Measurements from ENCODE around the gene CDC14A. TPM values are rescaled to one million over a fixed set of nuclear protein-coding genes. Genes with fewer than 3 reads are reported as not detected.
"Not testable (repeated sequence)": the region's sequence is repeated elsewhere in the genome, so short reads cannot be mapped to it uniquely, and the experiment has no call there.

The CDC14A gene
- total RNA-seq, 4 donors from 2014 or later: 8.6 to 20.1 (median 11.0) TPM

DNA sequence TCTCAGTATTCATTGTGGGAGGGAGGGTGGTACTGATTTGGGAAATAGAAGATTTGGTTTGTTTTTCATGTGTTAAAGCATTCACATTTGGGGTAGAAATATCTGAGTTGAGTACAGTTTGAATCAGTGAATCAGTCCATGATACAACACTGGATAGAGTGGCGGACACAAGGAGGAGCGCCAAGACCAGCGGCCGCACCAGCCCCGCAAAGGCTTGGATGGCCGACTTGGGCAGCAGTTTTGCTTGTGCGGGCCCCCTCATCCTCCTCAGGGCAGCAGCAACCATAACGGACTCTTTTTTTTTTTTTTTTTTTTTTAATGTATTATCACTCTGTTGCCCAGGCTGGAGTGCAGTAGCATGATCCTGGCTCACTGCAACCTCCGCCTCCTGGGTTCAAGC is 20.0 kb upstream of the CDC14A start:
- no peaks in the 10 kb centered on the region for H3K27me3 ChIP-seq
- no peak overlapping the region for H3K27ac ChIP-seq
- no peaks in the 10 kb centered on the region for H3K9me3 ChIP-seq
- TF ChIP-seq POLR2AphosphoS5 (IDR thresholded peaks at IDR 0.05) (no peak), EP300 (IDR thresholded peaks at IDR 0.05) (no peak), POLR2A (IDR thresholded peaks at IDR 0.05) (no peak)
- TF ChIP-seq, protein P1, sequence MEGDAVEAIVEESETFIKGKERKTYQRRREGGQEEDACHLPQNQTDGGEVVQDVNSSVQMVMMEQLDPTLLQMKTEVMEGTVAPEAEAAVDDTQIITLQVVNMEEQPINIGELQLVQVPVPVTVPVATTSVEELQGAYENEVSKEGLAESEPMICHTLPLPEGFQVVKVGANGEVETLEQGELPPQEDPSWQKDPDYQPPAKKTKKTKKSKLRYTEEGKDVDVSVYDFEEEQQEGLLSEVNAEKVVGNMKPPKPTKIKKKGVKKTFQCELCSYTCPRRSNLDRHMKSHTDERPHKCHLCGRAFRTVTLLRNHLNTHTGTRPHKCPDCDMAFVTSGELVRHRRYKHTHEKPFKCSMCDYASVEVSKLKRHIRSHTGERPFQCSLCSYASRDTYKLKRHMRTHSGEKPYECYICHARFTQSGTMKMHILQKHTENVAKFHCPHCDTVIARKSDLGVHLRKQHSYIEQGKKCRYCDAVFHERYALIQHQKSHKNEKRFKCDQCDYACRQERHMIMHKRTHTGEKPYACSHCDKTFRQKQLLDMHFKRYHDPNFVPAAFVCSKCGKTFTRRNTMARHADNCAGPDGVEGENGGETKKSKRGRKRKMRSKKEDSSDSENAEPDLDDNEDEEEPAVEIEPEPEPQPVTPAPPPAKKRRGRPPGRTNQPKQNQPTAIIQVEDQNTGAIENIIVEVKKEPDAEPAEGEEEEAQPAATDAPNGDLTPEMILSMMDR (IDR thresholded peaks at IDR 0.05): no peak
- 86% methylated on average over 8 of the region's 9 CpGs; no CpG with 5 or more reads in 1 of the 2 donors for WGBS, 2 donors (ENCODE audit: low coverage in 1 of 2)
- H3K4me3 ChIP-seq: no peak overlapping the region
- H3K4me1 ChIP-seq: no peaks in the 10 kb centered on the region
- no peak for ATAC-seq
- H3K36me3 ChIP-seq: no peaks in the 10 kb centered on the region

DNA sequence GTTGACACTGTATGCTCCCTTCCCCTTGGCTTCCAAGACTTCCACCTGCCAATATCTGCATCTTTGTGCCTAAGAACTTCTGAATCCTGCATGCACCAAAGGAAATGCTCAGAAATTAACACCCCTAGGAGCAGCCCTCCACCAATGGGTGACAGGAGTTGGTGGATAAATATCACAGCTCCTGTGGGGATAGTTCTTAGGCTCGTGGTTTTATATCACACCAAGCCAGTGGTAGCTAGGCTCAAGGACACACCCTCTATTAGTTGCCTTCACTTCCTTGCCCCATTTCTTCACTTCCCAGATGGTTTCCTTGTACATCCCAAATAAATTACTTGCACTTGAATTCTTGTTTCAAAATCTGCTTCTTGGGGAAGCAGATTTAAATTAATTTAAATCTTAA is 16.9 kb upstream of the CDC14A start:
- ATAC-seq: no peak
- no peaks in the 10 kb centered on the region for H3K4me1 ChIP-seq
- no peak overlapping the region for H3K4me3 ChIP-seq
- H3K27ac ChIP-seq: no peak overlapping the region
- TF ChIP-seq EP300 (IDR thresholded peaks at IDR 0.05): no peak
- TF ChIP-seq POLR2AphosphoS5 (IDR thresholded peaks at IDR 0.05): no peak
- TF ChIP-seq POLR2A (IDR thresholded peaks at IDR 0.05): no peak
- TF ChIP-seq, protein P1 (IDR thresholded peaks at IDR 0.05): no peak
- no peaks in the 10 kb centered on the region for H3K36me3 ChIP-seq
- no peaks in the 10 kb centered on the region for H3K9me3 ChIP-seq
- WGBS, 2 donors (ENCODE audit: low coverage in 1 of 2): 70% methylated on average over 1 of the region's 1 CpG; no CpG with 5 or more reads in 1 of the 2 donors
- H3K27me3 ChIP-seq: no peaks in the 10 kb centered on the region

DNA sequence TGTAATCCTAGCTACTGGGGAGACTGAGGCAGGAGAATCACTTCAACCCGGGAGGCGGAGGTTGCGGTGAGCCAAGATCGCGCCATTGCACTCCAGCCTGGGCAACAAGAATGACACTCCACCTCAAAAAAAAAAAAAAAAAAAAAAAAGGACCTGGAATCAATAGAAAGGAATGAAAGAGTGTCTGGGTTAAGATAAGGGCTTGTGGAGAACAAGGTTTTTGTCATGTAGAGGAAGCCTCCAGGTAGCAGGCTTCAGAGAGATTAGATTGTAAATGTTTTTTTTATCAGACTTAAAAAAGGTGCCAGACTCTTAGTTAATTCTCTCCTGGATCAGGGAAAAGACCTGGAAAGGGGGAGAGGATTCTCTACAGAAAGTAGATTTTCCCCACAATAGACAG is 14.4 kb upstream of the CDC14A start:
- not testable (repeated sequence) for H3K9me3 ChIP-seq, H3K36me3 ChIP-seq, H3K27ac ChIP-seq, ATAC-seq, H3K4me1 ChIP-seq, H3K27me3 ChIP-seq, H3K4me3 ChIP-seq
- 100% methylated on average over 2 of the region's 5 CpGs; no CpG with 5 or more reads in 1 of the 2 donors for WGBS, 2 donors (ENCODE audit: low coverage in 1 of 2)

DNA sequence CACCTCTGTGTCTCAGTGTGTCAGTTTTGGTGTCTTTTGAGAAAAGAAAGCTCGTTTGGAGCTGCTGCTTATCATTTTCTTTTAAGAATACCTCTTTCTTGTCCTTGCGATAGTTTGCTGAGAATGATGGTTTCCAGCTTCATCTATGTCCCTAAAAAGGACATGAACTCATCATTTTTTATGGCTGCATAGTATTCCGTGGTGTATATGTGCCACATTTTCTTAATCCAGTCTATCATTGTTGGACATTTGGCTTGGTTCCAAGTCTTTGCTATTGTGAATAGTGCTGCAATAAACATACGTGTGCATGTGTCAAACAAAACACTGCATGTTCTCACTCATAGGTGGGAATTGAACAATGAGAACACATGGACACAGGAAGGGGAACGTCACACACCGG is 12.6 kb upstream of the CDC14A start:
- not testable (repeated sequence) for ATAC-seq, H3K27me3 ChIP-seq, H3K36me3 ChIP-seq, H3K4me3 ChIP-seq, H3K4me1 ChIP-seq, H3K9me3 ChIP-seq, H3K27ac ChIP-seq
- 85 to 98% methylated on average over 4 to 6 of the region's 6 CpGs for WGBS, 2 donors (ENCODE audit: low coverage in 1 of 2)

DNA sequence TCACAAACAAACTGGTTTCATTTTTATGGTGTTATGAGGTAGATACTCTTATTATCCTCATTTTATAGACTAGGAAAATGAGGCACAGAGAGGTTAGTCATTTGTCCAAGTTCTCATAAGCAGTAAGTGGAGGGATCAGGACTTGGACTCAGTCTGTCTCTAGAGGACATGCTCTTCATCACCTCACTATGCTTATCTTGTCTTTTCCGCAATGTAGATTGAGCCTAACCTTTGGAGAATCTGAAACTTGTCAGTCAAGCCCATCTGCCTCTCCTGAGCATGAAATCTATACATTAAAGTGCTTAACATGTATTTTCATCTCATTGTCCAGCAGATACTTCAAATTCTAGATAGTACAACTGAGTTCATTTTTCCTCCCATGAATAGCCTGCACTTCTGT is 11.8 kb upstream of the CDC14A start:
- no peaks in the 10 kb centered on the region for H3K4me1 ChIP-seq
- ATAC-seq: no peak
- 90 to 100% methylated on average over 1 of the region's 1 CpG for WGBS, 2 donors (ENCODE audit: low coverage in 1 of 2)
- H3K4me3 ChIP-seq: no peak overlapping the region
- no peak overlapping the region for H3K27ac ChIP-seq
- no peaks in the 10 kb centered on the region for H3K9me3 ChIP-seq
- H3K27me3 ChIP-seq: no peaks in the 10 kb centered on the region
- TF ChIP-seq, protein P1 (IDR thresholded peaks at IDR 0.05): no peak
- TF ChIP-seq EP300 (IDR thresholded peaks at IDR 0.05): no peak
- no peak for TF ChIP-seq POLR2A (IDR thresholded peaks at IDR 0.05)
- no peak for TF ChIP-seq POLR2AphosphoS5 (IDR thresholded peaks at IDR 0.05)
- no peaks in the 10 kb centered on the region for H3K36me3 ChIP-seq

DNA sequence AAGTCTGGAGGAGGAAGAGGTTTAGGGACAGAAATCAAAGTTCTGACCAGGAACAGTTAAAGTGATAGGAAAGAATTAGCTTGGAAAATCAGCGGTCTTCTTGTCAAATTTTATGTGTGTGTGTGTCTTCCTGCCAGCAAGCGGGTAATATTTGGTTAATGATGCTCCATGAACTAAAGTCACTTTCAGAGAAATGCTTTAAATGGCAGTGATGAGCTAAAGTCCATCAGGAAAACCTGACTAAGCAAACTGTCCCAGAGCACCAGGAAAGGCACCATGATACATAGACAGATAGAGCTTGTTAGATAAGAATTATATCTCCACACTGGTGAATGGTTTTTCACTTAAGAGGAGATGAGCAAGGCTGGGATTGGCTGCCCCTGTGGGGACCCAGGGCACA is 10.0 kb upstream of the CDC14A start:
- WGBS, 2 donors (ENCODE audit: low coverage in 1 of 2): 86% methylated on average over 2 of the region's 2 CpGs
- Histone ChIP-seq H3K27ac (no peak overlapping the region), H3K36me3 (no peaks in the 10 kb centered on the region), H3K27me3 (no peaks in the 10 kb centered on the region), H3K4me1 (no peaks in the 10 kb centered on the region), H3K4me3 (no peak overlapping the region), H3K9me3 (no peaks in the 10 kb centered on the region)
- no peak for ATAC-seq
- TF ChIP-seq POLR2AphosphoS5 (IDR thresholded peaks at IDR 0.05): no peak
- TF ChIP-seq, protein P1 (IDR thresholded peaks at IDR 0.05): no peak
- TF ChIP-seq EP300 (IDR thresholded peaks at IDR 0.05): no peak
- no peak for TF ChIP-seq POLR2A (IDR thresholded peaks at IDR 0.05)
